HEK293 (cell line): ENCODE measurements around the gene DMGDH.

Experiments used
- FEZF1 ChIP-seq: fragments of 450-650 bp; formaldehyde crosslinking; IDR thresholded peaks from 2 replicates; pipeline ENCODE4 v1.5.1; 2016; ENCODE audit warnings: missing biosample characterization, missing genetic modification characterization
- GLIS1 ChIP-seq: fragments of 450-650 bp; formaldehyde crosslinking; IDR thresholded peaks from 2 replicates; pipeline ENCODE4 v1.5.1; 2016; ENCODE audit warnings: missing biosample characterization, missing genetic modification characterization
- GLIS2 ChIP-seq: fragments of 450-650 bp; formaldehyde crosslinking; IDR thresholded peaks from 2 replicates; pipeline ENCODE4 v1.5.1; 2016; ENCODE audit warnings: missing biosample characterization, missing genetic modification characterization
- KLF16 ChIP-seq: fragments of 450-650 bp; formaldehyde crosslinking; IDR thresholded peaks from 2 replicates; pipeline ENCODE4 v1.5.1; 2017; ENCODE audit warnings: missing biosample characterization, missing genetic modification characterization
- MYNN ChIP-seq: fragments of 450-650 bp; formaldehyde crosslinking; IDR thresholded peaks from 2 replicates; pipeline ENCODE4 v1.5.1; 2016; ENCODE audit warnings: missing biosample characterization, missing genetic modification characterization, borderline replicate concordance
- OSR2 ChIP-seq: fragments of 450-650 bp; formaldehyde crosslinking; IDR thresholded peaks from 2 replicates; pipeline ENCODE4 v1.5.1; 2016; ENCODE audit warnings: missing biosample characterization, missing genetic modification characterization
- OVOL3 ChIP-seq: fragments of 450-650 bp; formaldehyde crosslinking; IDR thresholded peaks from 2 replicates; pipeline ENCODE4 v1.5.1; 2016; ENCODE audit warnings: missing biosample characterization, missing genetic modification characterization
- TRIM28 ChIP-seq: IDR thresholded peaks from 2 replicates; pipeline ENCODE4 v1.6.1; 2011; ENCODE audit warnings: low read length, control low read depth, borderline replicate concordance
- YY1 ChIP-seq: fragments of 450-650 bp; formaldehyde crosslinking; IDR thresholded peaks from 2 replicates; pipeline ENCODE4 v1.5.1; 2018; ENCODE audit warnings: missing biosample characterization, missing genetic modification characterization
- YY2 ChIP-seq: fragments of 450-650 bp; formaldehyde crosslinking; IDR thresholded peaks from 2 replicates; pipeline ENCODE4 v1.5.1; 2016; ENCODE audit warnings: missing biosample characterization, missing genetic modification characterization
- ZBTB11 ChIP-seq: fragments of 450-650 bp; formaldehyde crosslinking; conservative IDR thresholded peaks from 2 replicates; pipeline ENCODE4 v1.5.1; 2016; ENCODE audit warnings: low read depth, missing biosample characterization, missing genetic modification characterization
- ZBTB17 ChIP-seq: fragments of 450-650 bp; formaldehyde crosslinking; IDR thresholded peaks from 2 replicates; pipeline ENCODE4 v1.5.1; 2016; ENCODE audit warnings: missing biosample characterization, missing genetic modification characterization
- ZBTB48 ChIP-seq: fragments of 450-650 bp; formaldehyde crosslinking; IDR thresholded peaks from 2 replicates; pipeline ENCODE4 v1.5.1; 2016; ENCODE audit warnings: missing biosample characterization, missing genetic modification characterization
- ZNF148 ChIP-seq: fragments of 450-650 bp; formaldehyde crosslinking; IDR thresholded peaks from 2 replicates; pipeline ENCODE4 v1.5.0; 2017; ENCODE audit warnings: missing biosample characterization, missing genetic modification characterization, borderline replicate concordance
- ZNF16 ChIP-seq: fragments of 450-650 bp; formaldehyde crosslinking; IDR thresholded peaks from 2 replicates; pipeline ENCODE4 v1.5.1; 2016; ENCODE audit warnings: low read depth, missing biosample characterization, missing genetic modification characterization
- ZNF184 ChIP-seq: fragments of 450-650 bp; IDR thresholded peaks from 2 replicates; pipeline ENCODE4 v1.5.1; 2018; ENCODE audit warnings: missing biosample characterization, mild to moderate bottlenecking, missing genetic modification characterization
- ZNF202 ChIP-seq: fragments of 450-650 bp; formaldehyde crosslinking; IDR thresholded peaks from 2 replicates; pipeline ENCODE4 v1.5.1; 2016; ENCODE audit warnings: missing biosample characterization, missing genetic modification characterization, borderline replicate concordance
- ZNF214 ChIP-seq: fragments of 450-650 bp; formaldehyde crosslinking; IDR thresholded peaks from 2 replicates; pipeline ENCODE4 v1.5.1; 2017; ENCODE audit warnings: missing biosample characterization, mild to moderate bottlenecking, missing genetic modification characterization, borderline replicate concordance
- ZNF335 ChIP-seq: fragments of 450-650 bp; formaldehyde crosslinking; conservative IDR thresholded peaks from 2 replicates; pipeline ENCODE4 v1.5.1; 2016; ENCODE audit warnings: missing biosample characterization, missing genetic modification characterization
- ZNF350 ChIP-seq: fragments of 450-650 bp; formaldehyde crosslinking; IDR thresholded peaks from 2 replicates; pipeline ENCODE4 v1.5.0; 2017; ENCODE audit warnings: missing biosample characterization, mild to moderate bottlenecking, missing genetic modification characterization
- ZNF366 ChIP-seq: fragments of 450-650 bp; formaldehyde crosslinking; conservative IDR thresholded peaks from 2 replicates; pipeline ENCODE4 v1.5.1; 2016; ENCODE audit warnings: missing biosample characterization, missing genetic modification characterization
- ZNF560 ChIP-seq: fragments of 450-650 bp; formaldehyde crosslinking; IDR thresholded peaks from 2 replicates; pipeline ENCODE4 v1.5.1; 2017; ENCODE audit warnings: missing biosample characterization, missing genetic modification characterization, borderline replicate concordance
- ZNF610 ChIP-seq: fragments of 450-650 bp; formaldehyde crosslinking; IDR thresholded peaks from 2 replicates; pipeline ENCODE4 v1.5.1; 2016; ENCODE audit warnings: missing biosample characterization, missing genetic modification characterization, borderline replicate concordance
- ZNF768 ChIP-seq: fragments of 450-650 bp; formaldehyde crosslinking; IDR thresholded peaks from 2 replicates; pipeline ENCODE4 v1.5.1; 2018; ENCODE audit warnings: missing biosample characterization, mild to moderate bottlenecking, missing genetic modification characterization
- ZNF843 ChIP-seq: fragments of 450-650 bp; formaldehyde crosslinking; IDR thresholded peaks from 2 replicates; pipeline ENCODE4 v1.5.1; 2016; ENCODE audit warnings: missing biosample characterization, missing genetic modification characterization
- ZSCAN30 ChIP-seq: fragments of 450-650 bp; IDR thresholded peaks from 2 replicates; pipeline ENCODE4 v1.5.1; 2018; ENCODE audit warnings: missing biosample characterization, mild to moderate bottlenecking, missing genetic modification characterization, moderate library complexity
- TF ChIP-seq, protein P1 (sequence below): fragments of 450-650 bp; formaldehyde crosslinking; IDR thresholded peaks from 2 replicates; pipeline ENCODE4 v1.5.1; 2016; ENCODE audit warnings: missing biosample characterization, missing genetic modification characterization

Gene DMGDH

DNA sequence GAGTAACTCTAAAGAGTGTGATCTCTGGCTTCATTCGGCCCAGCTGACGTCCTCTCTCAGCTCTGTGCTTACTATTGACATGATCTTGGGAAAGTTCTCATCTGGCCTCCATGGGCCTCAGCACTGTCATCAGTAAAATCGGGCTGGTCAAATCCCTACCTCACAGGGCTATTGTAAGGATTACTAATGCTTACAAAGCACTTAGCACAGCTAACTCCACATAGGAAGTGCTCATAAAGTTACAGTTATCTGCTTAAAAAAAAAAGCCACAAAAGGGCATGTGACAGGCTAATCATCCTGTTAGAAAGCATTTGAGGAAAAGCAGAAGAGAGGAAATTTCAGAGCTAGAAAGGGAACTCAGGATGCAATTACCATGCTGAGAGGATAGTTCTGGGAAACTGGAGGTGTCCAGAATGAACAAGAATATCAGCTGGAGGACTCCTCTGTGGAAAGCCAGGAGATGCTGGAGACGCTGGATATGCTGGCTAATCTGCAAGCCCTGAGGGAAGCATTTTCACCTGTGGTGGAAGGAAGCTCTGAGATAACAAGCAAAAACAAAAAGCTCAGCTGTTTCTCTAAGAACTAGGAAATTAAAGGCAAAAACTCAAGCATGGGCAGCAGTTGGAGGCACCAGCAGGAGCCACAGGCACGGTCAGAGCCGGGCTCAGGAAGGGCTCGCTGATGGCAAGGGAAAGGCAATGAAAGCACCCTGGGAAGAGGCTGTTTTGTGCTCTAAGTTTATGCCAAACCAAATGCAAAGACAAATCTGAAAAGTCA is 37.7 kb upstream of the DMGDH start (continued):
- TF ChIP-seq ZBTB11 (no peak), ZBTB48 (tag by site-specific recombination) (no peak), GLIS1 (0 out of 2 replicates have a peak, but pooled peaks have one; percentile 23), MYNN (tag by site-specific recombination) (no peak), ZBTB17 (tag by site-specific recombination) (0 out of 2 replicates have a peak, but pooled peaks have one; percentile 15), ZNF16 (tag by site-specific recombination) (no peak), ZNF335 (tag by site-specific recombination) (no peak), ZNF148 (tag by site-specific recombination) (no peak), TRIM28 (peak; percentile 83), ZNF610 (tag by site-specific recombination) (no peak), ZNF768 (tag by site-specific recombination) (no peak), ZNF202 (tag by site-specific recombination) (no peak), ZSCAN30 (tag by site-specific recombination) (no peak), KLF16 (no peak), ZNF184 (tag by site-specific recombination) (0 out of 2 replicates have a peak, but pooled peaks have one; percentile 8), GLIS2 (no peak), OVOL3 (tag by site-specific recombination) (no peak), ZNF560 (no peak), YY2 (tag by site-specific recombination) (no peak), ZNF350 (tag by site-specific recombination) (no peak), ZNF214 (no peak), YY1 (tag by site-specific recombination) (no peak), ZNF843 (tag by site-specific recombination) (no peak), OSR2 (tag by site-specific recombination) (no peak), ZNF366 (tag by site-specific recombination) (no peak), FEZF1 (peak; percentile 36; the same call in 1 of the 2 replicates)
- TF ChIP-seq, protein P1, sequence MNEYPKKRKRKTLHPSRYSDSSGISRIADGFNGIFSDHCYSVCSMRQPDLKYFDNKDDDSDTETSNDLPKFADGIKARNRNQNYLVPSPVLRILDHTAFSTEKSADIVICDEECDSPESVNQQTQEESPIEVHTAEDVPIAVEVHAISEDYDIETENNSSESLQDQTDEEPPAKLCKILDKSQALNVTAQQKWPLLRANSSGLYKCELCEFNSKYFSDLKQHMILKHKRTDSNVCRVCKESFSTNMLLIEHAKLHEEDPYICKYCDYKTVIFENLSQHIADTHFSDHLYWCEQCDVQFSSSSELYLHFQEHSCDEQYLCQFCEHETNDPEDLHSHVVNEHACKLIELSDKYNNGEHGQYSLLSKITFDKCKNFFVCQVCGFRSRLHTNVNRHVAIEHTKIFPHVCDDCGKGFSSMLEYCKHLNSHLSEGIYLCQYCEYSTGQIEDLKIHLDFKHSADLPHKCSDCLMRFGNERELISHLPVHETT, result no peak
- TF ChIP-seq, all 188 proteins: peak for 7
